Activated CD4-positive, alpha-beta T cell treated with anti-CD3 and anti-CD28 coated beads for 4 hours (primary cell): ENCODE results near the gene ENTPD1.
"Not testable (repeated sequence)": the region's sequence is repeated elsewhere in the genome, so short reads cannot be mapped to it uniquely, and the experiment has no call there.

Experiments
- DNase-seq, 2 donors: peaks; one replicate each; pipeline ENCODE4 v3.0.0-alpha.2; 2020

ENTPD1 gene

DNA sequence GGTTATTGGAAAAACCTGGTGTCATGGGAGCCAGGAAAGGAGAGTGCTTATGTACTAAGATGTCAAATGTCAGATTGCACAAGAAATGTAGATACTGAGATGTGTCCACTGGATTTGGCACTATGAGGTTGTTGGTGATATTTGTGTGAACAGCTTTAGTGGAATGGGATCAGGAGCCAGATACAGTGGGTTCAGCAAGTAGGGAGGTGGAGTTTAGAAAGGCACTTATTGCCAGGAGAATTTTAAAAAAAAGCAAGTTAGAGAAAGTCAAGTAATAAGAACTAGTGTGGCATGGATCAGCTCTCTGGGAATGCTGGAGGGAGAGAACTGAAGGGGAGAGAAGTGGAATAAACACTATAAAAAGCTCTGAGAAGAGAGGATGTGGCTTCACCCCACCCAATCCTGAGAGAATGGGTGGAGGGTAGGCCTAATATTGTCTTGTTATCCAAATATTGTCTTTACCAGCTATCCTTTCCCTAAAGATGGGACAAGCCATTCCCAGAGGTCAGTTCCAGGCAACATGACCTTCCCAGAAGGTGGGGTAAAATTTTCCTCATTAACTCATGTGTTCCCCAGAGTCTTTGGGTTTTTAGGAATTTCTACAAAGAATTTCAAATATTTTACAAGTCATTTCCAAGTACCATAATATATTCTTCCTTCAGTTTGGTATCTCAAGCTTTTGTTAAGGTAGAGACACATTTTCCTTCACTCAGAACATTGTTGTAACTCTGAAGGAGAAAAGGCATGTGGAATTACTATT, 42.3 kb downstream of the ENTPD1 start:
- DNase-seq = no peak

DNA sequence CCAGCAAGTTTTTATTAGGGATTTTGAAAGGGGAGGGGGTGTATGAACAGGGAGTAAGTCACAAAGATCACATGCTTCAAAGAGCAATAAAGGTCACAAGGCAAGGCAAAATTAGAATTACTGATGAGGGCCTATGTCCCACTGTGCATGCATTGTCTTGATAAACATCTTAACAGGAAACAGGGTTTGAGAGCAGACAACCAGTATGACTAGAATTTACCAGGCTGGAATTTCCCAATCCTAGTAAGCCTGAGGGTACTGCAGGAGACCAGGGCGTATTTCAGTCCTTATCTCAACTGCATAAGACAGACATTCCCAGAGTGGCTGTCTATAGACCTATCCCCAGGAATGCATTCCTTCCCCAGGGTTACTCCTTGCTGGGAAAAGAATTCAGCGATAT, 44.3 kb downstream of the ENTPD1 start:
- DNase-seq = not testable (repeated sequence)

DNA sequence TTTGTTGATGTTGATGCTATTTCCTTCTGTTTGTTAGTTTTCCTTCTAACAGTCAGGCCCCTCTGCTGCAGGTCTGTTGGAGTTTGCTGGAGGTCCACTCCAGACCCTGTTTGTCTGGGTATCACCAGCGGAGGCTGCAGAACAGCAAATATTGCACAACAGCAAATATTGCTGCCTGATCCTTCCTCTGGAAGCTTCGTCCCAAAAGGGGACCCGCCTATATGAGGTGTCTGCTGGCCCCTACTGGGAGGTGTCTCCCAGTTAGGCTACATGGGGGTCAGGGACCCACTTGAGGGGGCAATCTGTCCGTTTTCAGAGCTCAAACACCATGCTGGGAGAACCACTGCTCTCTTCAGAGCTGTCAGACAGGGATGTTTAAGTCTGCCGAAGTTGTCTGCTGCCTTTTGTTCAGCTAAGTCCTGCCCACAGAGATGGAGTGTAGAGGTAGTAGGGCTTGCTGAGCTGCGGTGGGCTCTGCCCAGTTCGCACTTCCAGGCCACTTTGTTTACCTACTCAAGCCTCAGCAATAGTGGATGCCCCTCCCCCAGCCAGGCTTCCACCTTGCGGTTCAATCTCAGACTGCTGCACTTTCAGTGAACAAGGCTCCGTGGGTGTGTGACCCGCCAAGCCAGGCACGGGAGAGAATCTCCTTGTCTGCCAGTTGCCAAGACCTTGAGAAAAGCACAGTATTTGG, 50.9 kb downstream of the ENTPD1 start:
- not testable (repeated sequence) for DNase-seq

DNA sequence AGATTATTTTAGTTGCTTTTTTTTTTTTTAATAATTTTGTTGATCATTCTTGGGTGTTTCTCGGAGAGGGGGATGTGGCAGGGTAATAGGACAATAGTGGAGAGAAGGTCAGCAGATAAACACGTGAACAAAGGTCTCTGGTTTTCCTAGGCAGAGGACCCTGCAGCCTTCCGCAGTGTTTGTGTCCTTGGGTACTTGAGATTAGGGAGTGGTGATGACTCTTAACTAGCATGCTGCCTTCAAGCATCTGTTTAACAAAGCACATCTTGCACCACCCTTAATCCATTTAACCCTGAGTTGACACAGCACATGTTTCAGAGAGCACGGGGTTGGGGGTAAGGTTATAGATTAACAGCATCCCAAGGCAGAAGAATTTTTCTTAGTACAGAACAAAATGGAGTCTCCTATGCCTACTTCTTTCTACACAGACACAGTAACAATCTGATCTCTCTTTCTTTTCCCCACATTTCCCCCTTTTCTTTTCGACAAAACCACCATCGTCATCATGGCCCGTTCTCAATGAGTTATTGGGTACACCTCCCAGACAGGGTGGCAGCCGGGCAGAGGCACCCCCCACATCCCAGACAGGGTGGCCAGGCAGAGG, 52.8 kb downstream of the ENTPD1 start:
- DNase-seq = not testable (repeated sequence)

DNA sequence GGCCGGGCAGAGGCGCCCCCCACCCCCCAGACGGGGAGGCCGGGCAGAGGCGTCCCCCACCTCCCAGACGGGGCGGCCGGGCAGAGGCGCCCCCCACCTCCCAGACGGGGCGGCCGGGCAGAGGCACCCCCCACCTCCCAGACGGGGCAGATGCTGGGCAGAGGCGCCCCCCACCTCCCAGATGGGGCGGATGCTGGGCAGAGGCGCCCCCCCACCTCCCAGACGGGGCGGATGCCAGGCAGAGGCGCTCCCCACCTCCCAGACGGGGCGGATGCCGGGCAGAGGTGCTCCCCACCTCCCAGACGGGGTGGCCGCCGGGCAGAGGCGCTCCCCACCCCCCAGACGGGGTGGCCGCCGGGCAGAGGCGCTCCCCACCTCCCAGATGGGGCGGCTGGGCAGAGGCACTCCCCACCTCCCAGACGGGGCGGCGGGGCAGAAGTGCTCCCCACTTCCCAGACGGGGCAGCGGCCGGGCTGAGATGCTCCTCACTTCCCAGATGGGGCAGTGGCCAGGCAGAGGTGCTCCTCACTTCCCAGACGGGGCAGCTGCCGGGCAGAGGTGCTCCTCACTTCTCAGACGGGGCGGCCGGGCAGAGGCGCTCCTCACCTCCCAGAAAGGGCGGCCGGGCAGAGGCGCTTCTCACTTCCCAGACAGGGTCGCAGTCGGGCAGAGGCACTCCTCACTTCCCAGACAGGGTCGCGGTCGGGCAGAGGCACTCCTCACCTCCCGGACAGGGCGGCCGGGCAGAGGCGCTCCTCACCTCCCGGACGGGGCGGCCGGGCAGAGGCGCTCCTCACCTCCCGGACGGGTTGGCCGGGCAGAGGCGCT, 53.6 kb downstream of the ENTPD1 start:
- no peak for DNase-seq

DNA sequence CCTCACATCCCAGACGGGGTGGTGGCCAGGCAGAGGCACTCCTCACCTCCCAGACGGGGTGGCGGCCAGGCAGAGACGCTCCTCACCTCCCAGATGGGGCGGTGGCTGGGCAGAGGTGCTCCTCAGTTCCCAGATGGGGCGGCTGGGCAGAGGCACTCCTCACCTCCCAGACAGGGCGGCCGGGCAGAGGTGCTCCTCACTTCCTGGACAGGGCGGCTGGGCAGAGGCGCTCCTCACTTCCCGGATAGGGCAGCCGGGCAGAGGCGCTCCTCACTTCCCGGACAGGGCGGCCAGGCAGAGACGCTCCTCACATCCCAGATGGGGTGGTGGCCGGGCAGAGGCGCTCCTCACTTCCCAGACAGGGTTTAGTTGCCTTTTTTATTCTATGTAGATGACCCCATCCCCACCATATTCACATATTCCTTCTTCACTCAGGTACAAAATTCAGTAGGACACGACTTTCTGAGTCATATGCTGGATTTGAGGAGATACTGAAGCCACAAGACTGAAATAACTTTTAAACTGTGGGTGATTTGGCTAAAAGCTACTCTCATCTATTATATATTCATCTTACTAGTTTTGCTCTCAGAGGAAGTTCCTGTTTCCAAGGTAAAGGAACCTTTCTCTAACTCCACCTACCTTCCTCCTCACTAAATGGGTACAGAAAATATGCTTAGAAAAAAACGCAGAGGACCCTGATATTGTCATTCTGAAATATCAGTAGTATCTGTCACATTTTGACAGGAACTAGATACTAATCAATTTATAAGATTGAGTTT, 54.4 kb downstream of the ENTPD1 start:
- DNase-seq = no peak

DNA sequence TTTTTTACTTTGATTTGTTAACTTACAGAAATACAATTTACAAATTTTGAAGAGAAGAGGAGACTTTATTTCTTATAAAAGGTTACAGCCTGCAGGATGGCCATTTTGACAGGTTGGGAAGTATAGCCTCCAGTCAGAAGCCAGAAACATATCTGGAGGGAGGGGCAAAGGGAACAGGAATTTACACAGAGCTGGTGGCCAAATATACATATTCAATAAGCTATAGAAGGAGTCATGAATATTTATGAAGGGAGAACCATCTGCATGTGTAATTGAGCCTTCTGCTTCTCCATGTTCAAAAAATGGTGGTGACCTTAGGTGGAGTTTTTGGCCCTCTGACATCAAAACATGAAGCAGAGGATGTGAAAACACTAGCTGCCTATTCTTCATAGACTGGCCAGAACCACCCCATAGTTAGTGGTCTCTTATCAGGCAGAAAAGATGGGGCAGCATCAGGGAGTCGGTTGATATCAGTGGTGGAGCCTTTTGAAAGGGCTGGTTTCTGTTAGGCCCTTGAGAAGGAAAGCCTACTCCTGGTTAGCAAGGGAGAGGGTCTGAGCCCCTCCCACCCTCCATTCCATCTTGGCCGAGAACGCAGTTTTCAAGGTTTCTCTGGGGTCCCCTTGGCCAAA, 57.2 kb downstream of the ENTPD1 start:
- no peak for DNase-seq

DNA sequence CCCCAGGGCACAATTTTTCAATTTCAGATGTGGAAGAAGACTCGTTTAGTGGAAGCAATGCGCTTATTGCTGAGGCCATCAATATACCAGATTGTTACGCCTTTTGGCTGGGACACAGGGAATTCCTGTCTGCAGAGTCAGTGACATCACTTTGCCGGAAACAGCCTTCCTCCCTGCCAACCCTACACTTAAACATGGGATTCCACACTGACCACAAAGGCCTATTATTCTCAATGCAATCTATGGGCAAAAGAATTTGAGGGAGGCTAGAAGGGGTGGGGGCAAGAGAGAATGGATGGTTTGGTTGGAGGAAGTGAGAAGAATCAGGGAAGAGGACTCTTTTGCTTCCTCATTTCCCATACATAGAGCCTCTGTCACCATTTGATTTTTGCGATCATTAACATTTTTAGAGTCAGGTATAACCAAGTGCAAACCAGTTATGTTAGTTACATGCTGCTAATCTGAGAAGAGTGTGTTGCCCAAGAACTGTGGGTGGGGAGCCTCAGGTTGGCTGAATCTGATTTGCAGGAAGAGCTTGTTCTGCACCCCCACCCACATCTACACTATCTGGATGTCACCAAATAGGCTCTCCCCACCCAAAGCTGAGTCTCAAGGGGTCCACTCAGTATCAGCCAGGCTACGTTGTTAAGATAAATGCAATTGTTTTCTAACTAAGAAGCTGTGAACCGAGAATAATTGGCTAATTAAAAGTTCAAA, 58.2 kb downstream of the ENTPD1 start:
- no peak for DNase-seq

DNA sequence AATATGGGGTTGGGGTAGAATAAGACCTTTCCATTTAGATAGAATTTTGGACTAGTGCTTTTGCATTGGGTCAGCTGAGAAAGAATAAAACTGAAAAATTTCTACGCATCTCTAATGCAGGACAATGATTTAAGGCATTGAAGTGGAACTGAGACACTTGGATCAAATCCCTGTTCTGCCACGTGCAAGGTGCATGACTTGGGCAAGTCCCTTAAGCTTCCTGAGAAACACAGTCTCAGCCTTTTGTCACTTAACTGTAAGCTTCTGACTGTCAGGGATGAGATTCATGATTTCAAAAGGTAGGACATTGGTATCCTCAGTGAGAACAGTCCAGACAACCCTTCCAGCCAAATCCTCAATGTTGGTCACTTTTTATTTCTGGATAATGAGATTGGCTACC, 59.2 kb downstream of the ENTPD1 start:
- DNase-seq = no peak

DNA sequence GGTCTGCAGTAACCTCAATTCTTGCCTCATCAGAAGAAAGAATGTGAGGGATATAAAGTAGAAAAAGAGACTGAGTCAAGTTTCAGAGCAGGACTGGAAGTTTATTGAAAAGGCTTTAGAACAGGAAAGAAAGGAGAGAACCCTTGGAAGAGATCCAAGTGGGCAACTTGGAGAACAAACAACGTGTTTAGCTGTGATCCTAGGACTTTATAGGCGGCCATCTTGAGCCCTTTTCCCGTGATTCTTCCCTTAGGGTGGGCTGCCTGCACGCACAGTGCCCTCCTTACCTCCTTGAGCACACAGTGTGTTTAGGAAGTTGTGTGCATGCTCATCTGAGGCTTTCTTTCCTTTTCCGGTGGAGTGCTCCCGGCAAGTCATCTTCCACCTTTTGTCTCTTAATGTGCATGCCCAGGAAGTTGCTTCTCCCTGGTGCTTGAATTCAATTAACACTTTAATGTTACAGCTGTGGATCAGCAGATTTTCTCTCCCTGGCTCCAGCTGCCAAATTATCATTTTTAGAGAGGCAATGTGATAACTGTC, 59.8 kb downstream of the ENTPD1 start:
- no peak for DNase-seq

DNA sequence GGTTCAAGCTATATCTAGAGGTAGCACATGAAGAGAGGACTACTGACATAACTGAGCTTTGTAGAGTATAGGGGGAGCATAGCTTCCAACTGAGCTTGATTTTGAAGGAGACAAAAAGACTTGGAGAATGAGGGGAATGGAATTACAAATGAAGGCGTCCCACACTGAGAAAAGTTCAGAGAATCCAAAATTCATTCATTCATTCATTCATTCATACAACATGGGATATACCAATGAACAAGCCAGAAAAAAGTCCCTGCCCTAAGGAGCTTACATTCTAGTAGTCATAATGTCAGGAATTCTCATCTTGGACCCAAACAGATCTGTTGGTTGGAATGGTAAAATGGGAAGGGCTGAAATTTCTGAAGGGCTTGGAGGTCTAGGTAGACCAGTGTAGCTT, 62.0 kb downstream of the ENTPD1 start:
- DNase-seq = no peak

DNA sequence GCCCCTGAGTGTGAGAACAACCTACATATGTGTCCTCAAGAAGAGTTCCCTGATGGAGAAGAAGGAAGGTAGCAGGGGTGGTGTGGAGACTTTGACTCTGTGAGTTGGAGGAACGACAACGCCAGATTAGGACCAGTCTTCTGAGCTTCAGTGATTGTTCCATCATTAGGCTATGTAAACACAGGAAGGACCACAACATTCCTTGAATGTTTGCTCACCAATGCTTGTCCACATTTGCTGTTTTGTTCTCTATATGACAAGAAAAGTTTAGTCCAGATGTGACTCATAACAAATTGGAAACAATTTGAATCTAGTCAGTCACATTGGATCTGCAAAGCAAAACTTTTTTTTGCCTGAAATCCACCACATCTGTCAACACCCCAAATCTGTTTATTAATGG, 62.7 kb downstream of the ENTPD1 start:
- DNase-seq = no peak

DNA sequence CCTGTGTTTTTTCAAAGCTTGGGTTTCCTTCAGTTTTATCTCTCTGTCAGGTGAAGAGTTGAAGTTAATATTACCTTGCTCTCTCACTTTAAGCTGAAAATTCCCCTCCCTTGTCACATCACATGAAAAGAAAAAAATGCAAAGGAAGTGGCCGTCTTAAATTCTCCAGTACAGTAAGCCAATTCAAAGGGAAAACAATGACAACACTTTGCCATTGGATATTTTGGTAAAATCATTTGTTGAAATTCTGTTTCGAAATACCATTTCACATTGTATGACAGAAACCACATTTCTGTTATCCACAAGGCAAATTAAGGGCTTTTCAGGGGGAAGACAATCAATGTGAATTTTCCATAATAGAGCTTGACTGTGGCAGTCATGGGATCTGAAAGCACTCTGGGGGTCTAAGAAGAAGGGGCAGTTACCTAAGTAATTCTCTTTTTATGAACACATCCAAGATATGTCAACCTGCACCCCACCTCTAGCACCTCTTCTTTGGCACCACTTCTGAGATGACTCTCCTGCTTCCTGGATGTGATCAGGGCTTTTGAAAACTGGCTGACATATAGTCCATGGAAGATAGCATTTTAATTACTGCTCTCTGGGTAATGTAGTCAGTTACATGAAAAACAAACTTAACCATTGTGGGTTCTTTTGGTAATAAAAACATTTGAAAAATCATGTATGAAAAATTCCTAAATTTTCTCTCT, 63.8 kb downstream of the ENTPD1 start:
- DNase-seq = no peak

DNA sequence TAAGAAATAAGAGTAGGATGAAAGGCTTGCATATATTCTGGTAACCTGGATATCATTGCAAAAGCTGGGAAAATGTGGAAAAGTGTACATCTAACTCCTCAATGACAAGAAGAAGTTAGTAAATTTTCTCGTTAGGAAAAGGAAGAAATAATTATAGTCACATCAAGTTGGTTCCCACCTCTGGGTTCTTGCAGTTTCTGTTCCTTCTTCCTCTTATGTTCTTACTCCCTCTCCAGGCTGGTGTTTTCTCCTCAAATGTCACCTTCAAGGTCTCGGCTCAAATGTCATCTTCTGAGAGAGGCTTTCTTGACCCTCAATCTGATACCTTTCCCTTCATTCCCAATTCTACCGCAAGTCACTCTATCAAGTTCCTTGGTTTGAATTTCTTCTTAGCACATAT, 64.4 kb downstream of the ENTPD1 start:
- DNase-seq = no peak

DNA sequence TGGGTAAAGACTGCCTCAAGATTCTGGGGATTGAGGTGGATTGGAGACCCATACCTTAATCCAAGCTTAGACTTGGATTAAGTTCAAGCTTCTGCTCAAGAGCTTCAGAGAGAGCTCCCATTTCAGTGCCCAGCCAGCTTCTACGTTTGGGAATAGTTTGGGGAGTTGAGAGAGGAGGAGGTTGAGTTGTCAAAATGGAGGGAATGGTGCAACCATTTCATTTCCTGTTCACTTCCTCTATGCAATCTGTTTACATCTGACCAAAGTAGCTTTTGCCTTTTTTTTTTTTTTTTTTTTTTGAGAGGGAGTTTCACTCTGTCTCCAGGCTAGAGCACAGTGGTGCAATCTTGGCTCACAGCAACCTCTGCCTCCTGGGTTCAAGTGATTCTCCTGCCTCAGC, 65.8 kb downstream of the ENTPD1 start:
- DNase-seq = no peak

DNA sequence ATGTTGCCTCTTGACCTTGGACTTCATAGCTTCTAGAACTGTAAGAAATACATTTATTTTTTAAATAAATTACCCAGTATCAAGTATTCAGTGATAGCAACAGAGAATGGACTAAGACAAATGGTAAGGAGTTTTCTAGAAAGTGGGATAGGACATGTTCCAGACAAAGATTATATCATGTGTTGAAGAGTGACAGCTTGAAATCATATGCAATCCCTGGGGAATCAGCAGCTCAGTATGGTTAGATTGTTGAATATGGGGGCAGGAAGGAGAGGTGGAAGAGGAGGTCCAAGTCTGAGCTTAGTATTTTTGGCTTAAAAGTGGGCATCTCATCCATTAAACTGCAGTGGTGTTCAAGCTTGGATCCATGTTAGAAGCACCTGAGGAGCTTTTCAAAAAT, 74.1 kb downstream of the ENTPD1 start:
- no peak for DNase-seq

DNA sequence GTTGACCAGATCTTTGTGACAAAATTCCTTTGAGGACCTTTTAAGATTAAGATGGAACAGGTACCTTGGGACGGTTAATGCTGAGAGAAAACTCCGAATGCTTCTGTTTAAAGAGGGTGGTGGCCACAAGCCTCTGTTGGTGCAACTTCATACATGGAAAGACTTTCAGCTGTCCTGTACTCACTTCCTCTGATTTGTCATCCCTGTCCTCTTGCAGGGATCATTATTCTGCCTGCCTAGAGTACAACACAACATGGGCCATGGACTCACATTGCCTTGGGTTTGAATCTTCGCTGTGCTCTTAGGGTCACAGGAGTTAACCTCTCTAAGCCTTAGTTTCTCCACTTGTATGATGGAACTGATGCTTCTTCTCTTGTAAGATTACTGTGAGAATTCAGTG, 75.1 kb downstream of the ENTPD1 start:
- DNase-seq = no peak

DNA sequence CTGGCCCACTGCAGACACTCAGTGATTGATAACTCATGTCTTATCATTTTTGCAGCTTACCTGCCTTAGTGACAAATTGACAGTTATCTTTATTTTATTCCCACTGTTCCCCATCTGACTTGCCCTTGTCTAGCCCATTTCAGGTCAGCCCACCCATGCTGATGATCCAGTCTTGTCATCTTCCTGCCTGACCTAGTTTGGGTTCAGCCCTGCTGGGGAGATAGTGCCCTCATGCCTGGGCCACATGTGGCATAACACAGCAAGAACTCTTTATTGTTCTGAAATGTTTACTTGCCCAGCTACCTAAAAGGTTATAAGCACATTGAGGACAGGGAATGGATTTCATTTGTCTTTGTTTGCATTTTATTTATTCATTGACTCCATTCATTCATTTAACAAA, 75.6 kb downstream of the ENTPD1 start:
- no peak for DNase-seq

DNA sequence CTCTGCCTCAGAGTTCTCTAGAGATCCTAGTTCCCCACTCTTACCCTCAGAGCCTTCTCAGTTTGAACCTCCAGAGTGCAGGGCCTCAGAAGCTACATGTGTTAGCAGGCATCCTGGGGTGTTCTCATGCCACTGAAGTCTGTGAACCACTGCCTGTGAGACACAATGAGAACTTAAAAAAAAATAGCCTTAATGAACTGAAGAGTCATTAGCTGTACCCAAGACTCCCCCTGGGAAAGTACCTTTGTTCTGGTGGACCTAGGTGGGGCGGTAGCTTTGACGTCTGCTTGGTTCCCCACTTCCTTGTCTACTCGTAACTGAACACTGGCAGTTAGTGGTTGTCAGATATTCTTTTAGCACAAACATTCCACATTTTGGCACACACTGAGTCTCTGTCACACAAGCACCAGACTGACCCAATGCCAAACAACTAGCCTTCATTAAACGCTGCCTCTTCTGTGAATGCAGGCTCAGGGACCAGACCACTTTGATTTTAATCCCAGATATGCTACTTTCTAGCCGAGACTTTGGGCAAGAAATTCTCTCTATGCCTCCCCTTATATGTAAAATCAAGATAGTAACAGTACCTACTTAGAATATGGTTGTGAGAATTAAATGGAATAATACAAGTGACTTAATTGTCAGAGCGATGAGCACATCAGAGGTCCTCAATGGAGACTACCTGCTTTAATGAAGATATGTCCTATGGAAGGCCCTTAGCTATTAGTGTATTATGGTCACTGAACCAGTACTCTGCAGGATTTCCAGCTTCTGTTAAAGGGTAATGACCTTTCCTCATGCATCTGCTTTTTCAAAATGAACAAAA, 76.5 kb downstream of the ENTPD1 start:
- DNase-seq = peak; percentile 22 to 32
